Esophagus mucosa (tissue), 1 donor: Measurements from ENCODE around the gene CASTOR1. TPM values are rescaled to one million over a fixed set of nuclear protein-coding genes. Genes with fewer than 3 reads are reported as not detected.

Experiments
- ATAC-seq: fragments of 200-7000 bp; cut with Tn5 transposase; one replicate; pipeline ENCODE4 v1.9.1; 2020
- total RNA-seq: library from RNA; stranded (reverse); gene quantifications from one replicate; pipeline ENCODE4 v1.2.4, GENCODE V29; 2023
- donor health status: DM: yes; HTN: yes; CAD: no.

Gene CASTOR1
- total RNA-seq, 1 donor from 2014 or later, result 43.7 TPM

- peak; percentile 83 for ATAC-seq
Observed at GRCh38 chr22:30297991-30298701, 8.8 kb upstream of the CASTOR1 start.

- ATAC-seq, result no peak
Observed at GRCh38 chr22:30297276-30297990, 8.1 kb upstream of the CASTOR1 start.

- peak; percentile 2 for ATAC-seq
Observed at GRCh38 chr22:30296833-30297232, 7.5 kb upstream of the CASTOR1 start.

GRCh38 chr22:30296324-30296723 lies 7.0 kb upstream of the CASTOR1 start:
- ATAC-seq, result no peak

DNA sequence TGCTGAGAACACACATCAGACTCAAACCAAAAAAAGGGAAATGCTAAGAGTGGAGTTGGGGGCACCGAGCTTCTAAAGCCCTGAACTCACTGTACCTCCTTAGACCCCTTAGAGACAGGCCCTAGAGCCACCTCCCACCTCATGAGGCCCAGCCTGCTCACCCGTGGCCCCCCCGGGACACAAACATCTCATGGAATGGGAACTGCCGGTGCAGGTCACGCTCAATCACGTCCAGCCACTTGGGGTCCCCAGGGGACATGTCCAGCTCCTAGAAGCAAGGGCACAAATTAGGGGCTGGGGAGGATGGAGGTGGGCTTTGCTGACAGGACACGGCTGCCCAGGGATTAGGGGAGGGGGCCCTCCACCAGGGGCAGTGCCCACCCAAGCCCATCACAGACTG lies 6.3 kb upstream of the CASTOR1 start:
- ATAC-seq, result no peak

DNA sequence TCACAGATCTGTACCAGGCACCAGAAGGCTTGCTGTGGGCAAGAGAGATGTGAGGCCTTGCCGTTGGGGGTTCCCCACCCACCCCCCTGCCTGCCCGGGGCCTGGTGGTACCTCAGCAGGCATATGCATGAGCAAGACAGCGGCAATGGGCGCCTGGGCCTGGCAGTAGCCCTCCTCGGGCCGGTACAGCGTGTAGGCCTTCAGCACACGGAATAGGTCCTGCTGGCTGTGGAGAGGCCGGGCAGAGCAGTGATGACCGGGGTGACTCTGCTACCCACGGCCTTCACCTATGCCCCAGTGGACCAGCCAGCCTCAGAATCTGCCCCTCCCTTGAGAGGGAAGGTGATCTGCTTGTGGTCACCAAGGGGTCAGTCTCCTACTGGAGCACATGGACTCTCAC lies 5.5 kb upstream of the CASTOR1 start:
- no peak for ATAC-seq

GRCh38 chr22:30294066-30294465 lies 4.8 kb upstream of the CASTOR1 start:
- ATAC-seq, result no peak

- ATAC-seq, result no peak
Observed at GRCh38 chr22:30293026-30293425, 3.7 kb upstream of the CASTOR1 start.

DNA sequence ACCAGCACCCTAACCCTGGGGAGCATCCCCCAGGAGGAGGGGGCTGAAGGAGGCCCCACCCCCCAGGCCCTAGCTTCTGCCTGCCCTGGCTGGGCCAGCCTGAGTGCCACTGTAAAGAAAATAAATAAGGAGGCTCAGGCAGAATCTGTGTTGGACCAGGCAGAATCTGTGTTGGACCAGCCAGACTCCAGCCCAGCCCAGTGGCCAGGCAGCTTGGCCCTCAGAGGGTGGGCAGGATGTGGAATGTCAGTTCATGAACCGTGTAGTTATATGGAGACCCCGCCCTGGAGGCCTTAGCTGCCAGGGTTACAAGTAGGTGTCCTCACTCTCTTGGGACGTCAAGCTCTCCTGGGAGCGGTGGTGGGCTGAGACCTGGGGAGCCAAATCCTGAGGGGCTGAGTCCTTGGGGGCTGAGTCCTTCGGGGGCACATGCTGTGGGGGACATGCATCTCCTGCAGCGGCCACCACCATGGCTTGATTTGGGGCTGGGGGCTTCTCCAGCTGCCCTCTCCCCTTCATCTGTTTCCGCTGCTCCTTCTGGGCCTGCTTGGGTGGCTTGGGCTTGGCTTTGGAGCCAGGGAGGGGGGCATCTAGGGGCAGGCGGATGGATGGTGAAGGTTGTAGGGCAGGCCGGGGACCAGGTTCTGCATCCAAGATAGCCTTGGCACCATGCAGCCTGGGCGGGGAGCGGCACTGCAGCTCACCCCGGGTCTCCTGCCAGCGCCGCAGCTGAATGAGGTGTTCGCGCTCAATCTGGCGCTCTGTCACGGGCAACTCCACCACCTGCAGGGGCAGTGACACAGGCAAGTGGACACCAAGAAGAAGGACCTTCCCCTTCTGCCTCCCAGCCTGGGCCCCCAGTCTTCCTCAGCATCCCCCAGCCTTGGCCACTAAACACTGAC lies 3.0 kb upstream of the CASTOR1 start:
- ATAC-seq, result no peak

GRCh38 chr22:30291058-30291892 lies 2.0 kb upstream of the CASTOR1 start:
- ATAC-seq, result peak; percentile 56

DNA sequence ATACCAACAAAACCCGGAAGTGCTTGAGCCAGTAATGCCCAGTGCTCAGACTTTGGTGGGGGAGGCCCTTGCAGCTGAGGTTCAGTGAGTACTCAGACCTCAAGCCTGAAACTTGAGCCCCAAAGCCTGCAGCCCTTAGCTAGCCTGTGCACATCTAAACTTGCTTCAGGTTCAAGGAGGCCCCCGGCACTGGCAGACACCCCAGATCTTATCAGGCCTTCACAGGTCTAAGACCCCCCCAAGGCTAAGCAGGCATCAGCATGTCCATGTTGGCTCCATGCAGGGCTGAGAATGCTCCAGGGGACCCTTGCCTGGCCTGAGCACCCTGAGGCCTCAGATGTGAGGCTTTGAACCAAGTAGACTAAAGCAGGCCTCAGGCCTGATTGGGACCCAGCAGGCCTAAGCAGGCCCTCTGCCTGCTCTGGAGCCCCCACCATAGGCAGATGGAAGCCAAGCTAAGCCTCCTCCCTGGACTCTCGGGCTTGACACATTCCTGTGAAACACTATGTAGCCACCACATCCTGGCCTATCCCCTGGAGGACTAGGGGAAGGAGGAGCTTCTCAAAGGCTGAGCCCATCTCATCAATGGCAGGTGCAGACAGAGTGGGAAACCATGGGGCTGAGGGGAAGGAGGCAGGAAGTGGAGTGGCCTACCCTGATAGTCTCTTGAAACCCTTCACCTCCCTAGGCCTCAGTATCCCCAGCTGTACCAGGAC lies 1.2 kb upstream of the CASTOR1 start:
- ATAC-seq, result peak; percentile 19

GRCh38 chr22:30289980-30290313 lies 642 bp upstream of the CASTOR1 start:
- peak; percentile 1 for ATAC-seq

DNA sequence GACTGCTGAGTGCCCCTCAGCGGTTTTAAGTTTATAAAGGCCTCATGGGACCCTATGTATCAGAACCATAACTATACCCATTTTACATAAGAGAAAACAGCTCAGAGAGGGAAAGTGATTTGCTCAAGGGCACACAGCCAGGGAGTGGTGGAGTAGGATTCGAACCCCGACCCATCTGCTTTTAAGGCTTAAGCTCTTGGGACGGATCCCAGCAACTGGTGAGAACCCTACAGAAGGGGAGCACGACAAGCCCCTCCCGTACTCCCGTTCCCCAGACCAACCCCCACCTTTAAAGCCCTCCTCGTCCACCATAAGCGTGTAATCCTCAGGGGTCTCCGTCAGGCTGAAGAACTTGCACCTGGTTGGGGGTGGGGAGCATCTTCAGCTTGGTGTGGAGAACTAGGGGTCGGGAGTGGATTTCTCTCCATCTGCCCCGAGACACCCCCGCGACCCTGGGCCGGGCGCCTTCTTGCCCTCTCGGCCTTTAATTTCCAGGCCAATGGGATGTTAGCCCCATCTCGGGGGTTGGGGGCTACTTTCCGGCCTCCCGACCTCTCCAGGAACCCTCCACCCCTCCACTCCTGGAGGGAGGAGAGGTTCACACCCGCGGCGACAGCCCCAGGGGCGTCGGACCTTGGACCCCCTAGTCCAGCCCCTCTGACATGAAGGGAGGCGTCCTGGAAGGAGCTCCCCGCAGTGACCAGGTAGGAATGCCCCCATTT lies 725 bp downstream of the CASTOR1 start:
- no peak for ATAC-seq

- ATAC-seq, result peak; percentile 33
Observed at GRCh38 chr22:30287648-30288418, 1.5 kb downstream of the CASTOR1 start.

DNA sequence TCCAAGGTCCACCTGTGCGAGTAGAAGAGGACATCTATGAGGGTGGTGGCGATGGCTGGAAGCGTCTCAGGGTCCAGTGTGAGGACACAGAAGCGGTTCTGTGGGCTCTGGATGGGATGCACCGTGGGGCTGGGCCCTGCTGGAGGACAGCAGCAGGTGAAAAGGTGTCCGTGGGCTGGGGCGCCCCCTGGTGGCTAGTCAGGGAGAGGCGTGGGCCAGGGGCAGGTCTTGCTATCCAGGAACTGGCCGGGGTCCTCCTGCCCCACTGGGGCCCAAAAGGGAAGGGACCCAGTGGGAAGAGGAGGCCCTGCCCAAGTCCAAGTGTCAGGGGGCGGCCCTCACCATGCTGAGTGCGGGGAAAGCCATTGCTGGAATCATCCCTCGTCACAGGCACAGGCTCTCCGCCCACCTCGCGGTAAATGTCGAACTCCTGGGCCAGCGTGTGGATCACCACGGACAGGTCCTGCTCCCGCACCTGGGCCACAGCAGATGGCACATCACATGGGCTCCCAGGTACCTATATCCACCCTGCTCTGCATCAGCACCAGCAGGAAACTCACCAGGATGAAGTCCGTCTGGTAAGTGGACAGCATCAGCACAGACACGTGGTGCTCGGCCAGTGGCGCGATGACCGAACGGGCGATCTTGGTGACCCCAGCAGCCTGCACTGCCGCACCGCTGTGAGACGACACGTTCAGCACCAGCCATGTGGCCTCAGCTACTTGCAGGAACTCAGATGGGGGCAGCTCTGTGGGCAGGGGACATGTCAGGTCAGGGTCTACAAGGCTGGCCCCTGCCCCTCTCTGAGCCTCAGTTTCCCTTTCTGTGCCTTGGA lies 2.3 kb downstream of the CASTOR1 start:
- ATAC-seq, result peak; percentile 3

GRCh38 chr22:30286331-30286730 lies 3.0 kb downstream of the CASTOR1 start:
- ATAC-seq, result no peak

GRCh38 chr22:30285846-30286200 lies 3.5 kb downstream of the CASTOR1 start:
- no peak for ATAC-seq

DNA sequence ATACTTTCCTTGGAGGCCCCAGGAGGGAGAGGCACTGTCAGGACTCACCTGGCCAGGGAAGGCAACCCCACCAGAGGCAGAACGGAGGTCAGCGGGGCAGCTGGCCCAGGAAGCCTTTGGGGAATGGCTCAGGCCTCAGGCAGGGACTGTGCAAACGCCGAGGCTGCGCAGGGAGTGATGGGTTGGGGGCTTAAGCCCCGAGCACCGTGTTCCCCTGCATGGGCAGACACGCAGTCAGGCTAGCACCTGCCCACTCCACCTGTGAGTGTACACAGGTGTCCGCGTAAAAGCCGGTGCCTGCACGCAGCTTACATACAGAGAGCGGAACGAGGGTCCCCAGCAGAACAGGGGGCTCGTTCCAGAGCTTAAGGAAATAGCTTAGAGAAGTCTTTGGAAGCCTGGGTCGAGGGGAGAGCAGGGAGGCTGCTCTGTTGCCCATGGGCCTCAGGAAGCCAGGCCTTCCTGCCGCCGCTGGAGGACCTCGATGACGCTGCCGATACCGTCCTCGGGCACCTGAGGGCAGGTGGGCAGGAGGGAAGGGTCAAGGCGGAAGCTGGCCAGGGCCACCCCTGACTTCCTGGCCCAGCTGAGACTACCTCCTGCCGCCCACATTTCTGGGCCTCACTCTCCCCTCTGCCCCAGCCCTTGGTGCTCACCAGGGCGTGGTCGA lies 4.0 kb downstream of the CASTOR1 start:
- ATAC-seq, result no peak

DNA sequence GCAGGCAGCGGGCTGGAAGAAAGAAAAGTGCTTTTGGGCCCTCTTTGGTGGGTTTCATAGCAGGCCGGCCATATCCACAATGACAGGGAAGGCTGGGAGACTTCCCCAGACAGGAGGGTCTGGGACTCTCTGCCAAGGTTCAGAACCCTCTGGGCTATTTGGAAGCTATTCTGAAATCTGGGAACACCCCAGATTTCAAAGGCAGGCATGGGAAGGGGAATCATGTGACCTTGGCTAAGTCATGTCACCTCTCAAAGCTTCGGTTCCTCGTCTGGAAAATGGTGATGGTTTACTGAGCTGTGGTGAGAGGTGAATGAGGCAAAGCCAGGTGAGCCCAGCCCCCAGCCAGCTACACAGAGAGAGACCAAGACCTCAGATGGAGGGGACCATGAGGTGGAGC lies 4.6 kb downstream of the CASTOR1 start:
- ATAC-seq, result no peak
